Neural cell (in vitro differentiated cells): ENCODE measurements around the gene RALGDS.
"Not testable (repeated sequence)": the region's sequence is repeated elsewhere in the genome, so short reads cannot be mapped to it uniquely, and the experiment has no call there.

Experiments used
- CTCF ChIP-seq: fragments of 450-650 bp; IDR thresholded peaks from 2 replicates; pipeline ENCODE4 v1.5.1; 2014; ENCODE audit warnings: antibody characterized with exemption, mild to moderate bottlenecking, moderate library complexity; ENCODE audit not compliant: poor library complexity, severe bottlenecking
- EZH2 ChIP-seq: fragments of 200-600, 300-800 bp; shearing (Covaris generic), sonication (generic); IDR thresholded peaks from 2 replicates; pipeline ENCODE4 v1.6.1; 2014; ENCODE audit warnings: antibody characterized with exemption, low read length, borderline replicate concordance, mild to moderate bottlenecking; ENCODE audit not compliant: insufficient read depth, poor library complexity, severe bottlenecking
- POLR2AphosphoS5 ChIP-seq: IDR thresholded peaks from 2 replicates; pipeline ENCODE4 v1.6.1; 2012
- RAD21 ChIP-seq: fragments of 450-650 bp; conservative IDR thresholded peaks from 2 replicates; pipeline ENCODE4 v1.6.1; 2014; ENCODE audit warnings: antibody characterized with exemption, mild to moderate bottlenecking, moderate library complexity

GRCh38 chr9:133061019-133061763 is 59.8 kb downstream of the RALGDS start:
- TF ChIP-seq CTCF, POLR2AphosphoS5, EZH2, RAD21: not testable (repeated sequence)
